H9 (cell line): ENCODE measurements around the gene SCGB1A1. TPM values are rescaled to one million over a fixed set of nuclear protein-coding genes. Genes with fewer than 3 reads are reported as not detected.

Experiments
- DNase-seq: peaks from one replicate; pipeline ENCODE4 v3.0.0-alpha.2; 2017
- H2AFZ ChIP-seq: one replicate; pipeline ENCODE4 v1.6.1; 2013; ENCODE audit warnings: mild to moderate bottlenecking, low read length, control low read depth, moderate library complexity
- H2AK5ac ChIP-seq: 2 replicates; pipeline ENCODE4 v1.6.1; 2013; ENCODE audit warnings: low read length, control low read depth, mixed read lengths; ENCODE audit not compliant: insufficient read length
- H2BK120ac ChIP-seq: one replicate; pipeline ENCODE4 v1.6.1; 2013; ENCODE audit warnings: low read depth, mild to moderate bottlenecking, low read length, control low read depth, inconsistent platforms; ENCODE audit not compliant: poor library complexity, severe bottlenecking
- H2BK12ac ChIP-seq: 2 replicates; pipeline ENCODE4 v1.6.1; 2013; ENCODE audit warnings: low read length, control low read depth, mixed read lengths, low read depth; ENCODE audit not compliant: insufficient read length
- H2BK15ac ChIP-seq: 2 replicates; pipeline ENCODE4 v1.6.1; 2013; ENCODE audit warnings: low read depth, low read length, control low read depth
- H2BK20ac ChIP-seq: one replicate; pipeline ENCODE4 v1.6.1; 2013; ENCODE audit warnings: low read depth, mild to moderate bottlenecking, low read length, control low read depth, inconsistent platforms; ENCODE audit not compliant: poor library complexity, severe bottlenecking
- H2BK5ac ChIP-seq: 2 replicates; pipeline ENCODE4 v1.6.1; 2013; ENCODE audit warnings: low read length, control low read depth, mixed read lengths; ENCODE audit not compliant: insufficient read length
- H3K14ac ChIP-seq: 2 replicates; pipeline ENCODE4 v1.6.1; 2013; ENCODE audit warnings: low read length, control low read depth; ENCODE audit not compliant: insufficient read depth
- H3K18ac ChIP-seq: 2 replicates; pipeline ENCODE4 v1.6.1; 2013; ENCODE audit warnings: low read depth, mild to moderate bottlenecking, mixed read lengths, low read length, control low read depth; ENCODE audit not compliant: insufficient read length
- H3K23ac ChIP-seq: 2 replicates; pipeline ENCODE4 v1.6.1; 2013; ENCODE audit warnings: low read length, control low read depth, mixed read lengths, low read depth; ENCODE audit not compliant: insufficient read length
- H3K23me2 ChIP-seq: 2 replicates; pipeline ENCODE4 v1.6.1; 2013; ENCODE audit warnings: low read depth, mild to moderate bottlenecking, mixed read lengths, low read length, control low read depth; ENCODE audit not compliant: insufficient read length, poor library complexity, severe bottlenecking
- H3K27ac ChIP-seq: 2 replicates; pipeline ENCODE4 v1.5.1; 2013; ENCODE audit warnings: low read length, control low read depth, mixed read lengths, low read depth; ENCODE audit not compliant: insufficient read length
- H3K27me3 ChIP-seq: 2 replicates; pipeline ENCODE4 v1.6.1; 2013; ENCODE audit warnings: low read length, control low read depth, inconsistent platforms; ENCODE audit not compliant: insufficient read depth
- H3K4ac ChIP-seq: 2 replicates; pipeline ENCODE4 v1.6.1; 2013; ENCODE audit warnings: low read depth, mild to moderate bottlenecking, control low read depth, inconsistent platforms, low read length, moderate library complexity
- H3K4me1 ChIP-seq: 2 replicates; pipeline ENCODE4 v1.6.1; 2013; ENCODE audit warnings: low read length, control low read depth, inconsistent platforms; ENCODE audit not compliant: insufficient read depth
- H3K4me2 ChIP-seq: 2 replicates; pipeline ENCODE4 v1.6.1; 2013; ENCODE audit warnings: low read length, control low read depth, mixed read lengths; ENCODE audit not compliant: insufficient read length, insufficient read depth
- H3K56ac ChIP-seq: 2 replicates; pipeline ENCODE4 v1.6.1; 2013; ENCODE audit warnings: low read depth, mild to moderate bottlenecking, mixed read lengths, low read length, control low read depth; ENCODE audit not compliant: insufficient read length
- H3K79me1 ChIP-seq: 2 replicates; pipeline ENCODE4 v1.6.1; 2013; ENCODE audit warnings: low read depth, mild to moderate bottlenecking, moderate library complexity, low read length, control low read depth, inconsistent platforms; ENCODE audit not compliant: insufficient read depth, poor library complexity, severe bottlenecking
- H3K79me2 ChIP-seq: 2 replicates; pipeline ENCODE4 v1.6.1; 2013; ENCODE audit warnings: low read length, control low read depth, inconsistent platforms; ENCODE audit not compliant: insufficient read depth
- H3K9ac ChIP-seq: 2 replicates; pipeline ENCODE4 v1.6.1; 2013; ENCODE audit warnings: low read length, control low read depth, mixed read lengths; ENCODE audit not compliant: insufficient read length; ENCODE audit errors: extremely low read depth
- H3K9me3 ChIP-seq: one replicate; pipeline ENCODE4 v1.6.1; 2013; ENCODE audit warnings: low read depth, low read length, inconsistent platforms; ENCODE audit not compliant: control insufficient read depth
- H3T11ph ChIP-seq: one replicate; pipeline ENCODE4 v1.6.1; 2013; ENCODE audit warnings: mild to moderate bottlenecking, low read length, control low read depth, inconsistent platforms
- H4K20me1 ChIP-seq: one replicate; pipeline ENCODE4 v1.6.1; 2013; ENCODE audit not compliant: control insufficient read depth, insufficient read length, insufficient read depth
- H4K5ac ChIP-seq: 2 replicates; pipeline ENCODE4 v1.6.1; 2013; ENCODE audit warnings: low read depth, mild to moderate bottlenecking, mixed read lengths, low read length, control low read depth; ENCODE audit not compliant: insufficient read length
- H4K8ac ChIP-seq: replicated peaks from 2 replicates; pipeline ENCODE4 v1.6.1; 2013; ENCODE audit warnings: low read length, control low read depth, mixed read lengths, low read depth; ENCODE audit not compliant: insufficient read length
- H4K91ac ChIP-seq: 2 replicates; pipeline ENCODE4 v1.6.1; 2013; ENCODE audit warnings: low read depth, mild to moderate bottlenecking, moderate library complexity, mixed read lengths, low read length, control low read depth; ENCODE audit not compliant: insufficient read length
- H3K27ac Mint-ChIP-seq, 3 experiments: 2 replicates in 2 of 3; 3 replicates in 1 of 3; pipeline ENCODE4 v1.8.0; 2020 to 2021; ENCODE audit warnings: mixed read lengths in 3 of 3, mild to moderate bottlenecking in 1 of 3, moderate library complexity in 1 of 3
- H3K27me3 Mint-ChIP-seq: 2 replicates; pipeline ENCODE4 v1.8.0; 2021; ENCODE audit warnings: low read depth, mild to moderate bottlenecking, moderate library complexity, mixed read lengths
- H3K36me3 Mint-ChIP-seq, 3 experiments: 2 replicates in 2 of 3; 3 replicates in 1 of 3; pipeline ENCODE4 v1.8.0; 2020 to 2021; ENCODE audit warnings: low read depth in 3 of 3, mixed read lengths in 3 of 3; ENCODE audit not compliant: insufficient read depth in 1 of 3
- H3K4me1 Mint-ChIP-seq, 2 experiments: 2 replicates each; pipeline ENCODE4 v1.8.0; 2020; ENCODE audit warnings: mixed read lengths in 2 of 2
- H3K4me3 Mint-ChIP-seq, 2 experiments: 2 replicates in 1 of 2; 3 replicates in 1 of 2; pipeline ENCODE4 v1.8.0; 2020 to 2021; ENCODE audit warnings: mild to moderate bottlenecking in 2 of 2, mixed read lengths in 2 of 2, moderate library complexity in 1 of 2
- H3K9me3 Mint-ChIP-seq, 2 experiments: 2 replicates in 1 of 2; 3 replicates in 1 of 2; pipeline ENCODE4 v1.8.0; 2020; ENCODE audit warnings: mild to moderate bottlenecking in 2 of 2, mixed read lengths in 2 of 2, moderate library complexity in 1 of 2
- whole genome bisulfite sequencing: extraction: QIAGEN DNeasy Blood & Tissue Kit; methylation state at CpG from one replicate; pipeline ENCODE4 v1.1.7; 2013; ENCODE audit warnings: missing lambda C conversion rate, low lambda C conversion rate, mixed read lengths; ENCODE audit not compliant: insufficient read length; ENCODE audit errors: extremely low coverage; 5-methylcytosine and 5-hydroxymethylcytosine counted together
- total RNA-seq: library from RNA; stranded (reverse); gene quantifications from 2 replicates; pipeline ENCODE4 v1.2.1, GENCODE V29; 2021
- TF ChIP-seq, protein P1 (sequence below): fragments of 200-600 bp; sonication (generic); conservative IDR thresholded peaks from 3 replicates; pipeline ENCODE4 v1.8.0; 2021; ENCODE audit warnings: antibody characterized with exemption, mild to moderate bottlenecking

Gene SCGB1A1
- total RNA-seq, 1 experiment from 2014 or later = not detected

DNA sequence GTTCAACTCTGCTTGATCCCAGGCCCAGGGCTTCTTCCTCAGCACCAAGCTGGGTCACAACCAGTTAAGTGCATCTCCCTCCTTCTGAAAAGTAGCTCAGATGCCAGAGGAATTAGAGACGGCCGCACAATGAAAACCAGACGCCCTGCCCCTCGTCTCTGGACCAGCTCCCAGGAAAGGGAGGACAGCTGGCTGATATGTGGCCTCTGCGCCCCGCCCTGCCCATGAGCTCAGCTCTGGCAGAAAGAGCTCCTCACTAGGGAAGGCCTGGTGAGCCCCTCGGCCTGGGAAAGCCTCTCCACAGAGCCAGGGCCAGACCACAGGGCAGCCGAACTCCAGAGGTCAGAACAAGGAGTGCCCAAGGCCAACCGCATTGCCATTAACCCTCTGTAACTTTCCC is 18.1 kb upstream of the SCGB1A1 start:
- Histone ChIP-seq H3K9ac (no peak overlapping the region), H3K27me3 (no peaks in the 10 kb centered on the region), H4K5ac (no peak overlapping the region), H3K9me3 (no peaks in the 10 kb centered on the region), H3K4me1 (no peaks in the 10 kb centered on the region; the same call in 1 of the 2 replicates), H3K14ac (no peak overlapping the region), H2BK5ac (no peak overlapping the region), H3K23ac (no peak overlapping the region), H2BK15ac (no peak overlapping the region), H3K4ac (no peak overlapping the region), H4K20me1 (no peaks in the 10 kb centered on the region), H3K56ac (no peak overlapping the region), H3T11ph (no peak overlapping the region), H2BK120ac (no peak overlapping the region), H3K79me1 (no peaks in the 10 kb centered on the region), H3K18ac (no peak overlapping the region), H2BK12ac (no peak overlapping the region), H3K23me2 (no peaks in the 10 kb centered on the region), H4K91ac (no peak overlapping the region), H2AK5ac (no peak overlapping the region), H3K79me2 (no peaks in the 10 kb centered on the region), H2AFZ (no peak overlapping the region), H3K4me2 (no peak overlapping the region), H2BK20ac (no peak overlapping the region), H4K8ac (no peak overlapping the region), H3K27ac (no peak overlapping the region)
- Mint-ChIP-seq H3K9me3 (no peaks in the 10 kb centered on the region), H3K27ac (peak overlapping the region in 1 of 3 experiments; percentile 70; a peak in 1 of 7 replicates), H3K4me1 (peaks cover 19 to 51% of the 10 kb centered on the region in 2 experiments), H3K4me3 (no peak overlapping the region), H3K36me3 (no peaks in the 10 kb centered on the region; a peak in 1 of 7 replicates), H3K27me3 (peaks cover 4% of the 10 kb centered on the region)
- DNase-seq = no peak
- no CpG with 5 or more reads among the region's 9 CpGs for WGBS
- TF ChIP-seq, protein P1, sequence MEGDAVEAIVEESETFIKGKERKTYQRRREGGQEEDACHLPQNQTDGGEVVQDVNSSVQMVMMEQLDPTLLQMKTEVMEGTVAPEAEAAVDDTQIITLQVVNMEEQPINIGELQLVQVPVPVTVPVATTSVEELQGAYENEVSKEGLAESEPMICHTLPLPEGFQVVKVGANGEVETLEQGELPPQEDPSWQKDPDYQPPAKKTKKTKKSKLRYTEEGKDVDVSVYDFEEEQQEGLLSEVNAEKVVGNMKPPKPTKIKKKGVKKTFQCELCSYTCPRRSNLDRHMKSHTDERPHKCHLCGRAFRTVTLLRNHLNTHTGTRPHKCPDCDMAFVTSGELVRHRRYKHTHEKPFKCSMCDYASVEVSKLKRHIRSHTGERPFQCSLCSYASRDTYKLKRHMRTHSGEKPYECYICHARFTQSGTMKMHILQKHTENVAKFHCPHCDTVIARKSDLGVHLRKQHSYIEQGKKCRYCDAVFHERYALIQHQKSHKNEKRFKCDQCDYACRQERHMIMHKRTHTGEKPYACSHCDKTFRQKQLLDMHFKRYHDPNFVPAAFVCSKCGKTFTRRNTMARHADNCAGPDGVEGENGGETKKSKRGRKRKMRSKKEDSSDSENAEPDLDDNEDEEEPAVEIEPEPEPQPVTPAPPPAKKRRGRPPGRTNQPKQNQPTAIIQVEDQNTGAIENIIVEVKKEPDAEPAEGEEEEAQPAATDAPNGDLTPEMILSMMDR = no peak
